Neural crest cell (in vitro differentiated cells): Measurements from ENCODE around the gene SELENBP1. TPM values are rescaled to one million over a fixed set of nuclear protein-coding genes. Genes with fewer than 3 reads are reported as not detected.
"Not testable (repeated sequence)": the region's sequence is repeated elsewhere in the genome, so short reads cannot be mapped to it uniquely, and the experiment has no call there.

Experiments
- DNase-seq: peaks from one replicate; pipeline ENCODE4 v3.0.0; 2021; ENCODE audit warnings: low read depth, mixed read lengths, low spot score
- H3K27ac Mint-ChIP-seq: one replicate; pipeline ENCODE4 v1.8.0; 2021; ENCODE audit warnings: mild to moderate bottlenecking, mixed read lengths; ENCODE audit not compliant: unreplicated experiment
- H3K27me3 Mint-ChIP-seq: 2 replicates; pipeline ENCODE4 v1.8.0; 2021; ENCODE audit warnings: low read depth, mild to moderate bottlenecking, mixed read lengths
- H3K36me3 Mint-ChIP-seq: 2 replicates; pipeline ENCODE4 v1.8.0; 2021; ENCODE audit warnings: low read depth, mild to moderate bottlenecking, mixed read lengths
- H3K4me1 Mint-ChIP-seq: 2 replicates; pipeline ENCODE4 v1.8.0; 2021; ENCODE audit warnings: mixed read lengths
- H3K4me3 Mint-ChIP-seq: one replicate; pipeline ENCODE4 v1.8.0; 2021; ENCODE audit warnings: mild to moderate bottlenecking, mixed read lengths
- H3K9me3 Mint-ChIP-seq: 2 replicates; pipeline ENCODE4 v1.8.0; 2021; ENCODE audit warnings: mixed read lengths
- CTCF ChIP-seq: fragments of 200-600 bp; sonication (generic); conservative IDR thresholded peaks from 2 replicates; pipeline ENCODE4 v1.5.0; 2021; ENCODE audit warnings: antibody characterized with exemption, mild to moderate bottlenecking
- total RNA-seq: library from RNA; stranded (reverse); gene quantifications from 2 replicates; pipeline ENCODE4 v1.2.1, GENCODE V29; 2021

The SELENBP1 gene
- total RNA-seq, 1 donor from 2014 or later = 36.2 TPM

GRCh38 chr1:151391079-151391563 lies 18.6 kb upstream of the SELENBP1 start:
- H3K27ac Mint-ChIP-seq = no peak overlapping the region
- H3K4me1 Mint-ChIP-seq = no peaks in the 10 kb centered on the region
- H3K9me3 Mint-ChIP-seq = peaks cover 6% of the 10 kb centered on the region
- peaks cover 4% of the 10 kb centered on the region for H3K27me3 Mint-ChIP-seq
- H3K36me3 Mint-ChIP-seq = no peaks in the 10 kb centered on the region
- no peak overlapping the region for H3K4me3 Mint-ChIP-seq
- no peak for DNase-seq
- TF ChIP-seq CTCF = no peak

- H3K4me3 Mint-ChIP-seq, H3K27me3 Mint-ChIP-seq, DNase-seq, H3K36me3 Mint-ChIP-seq, H3K27ac Mint-ChIP-seq, H3K4me1 Mint-ChIP-seq, H3K9me3 Mint-ChIP-seq: not testable (repeated sequence)
Measured at GRCh38 chr1:151390221-151391078, 17.9 kb upstream of the SELENBP1 start.

- Mint-ChIP-seq H3K27me3 (no peaks in the 10 kb centered on the region), H3K27ac (no peak overlapping the region), H3K4me1 (no peaks in the 10 kb centered on the region), H3K4me3 (no peak overlapping the region), H3K36me3 (no peaks in the 10 kb centered on the region), H3K9me3 (peaks cover 6% of the 10 kb centered on the region)
- DNase-seq = no peak
- no peak for TF ChIP-seq CTCF
Measured at GRCh38 chr1:151386002-151386401, 13.5 kb upstream of the SELENBP1 start.

GRCh38 chr1:151384584-151384983 lies 12.1 kb upstream of the SELENBP1 start:
- TF ChIP-seq CTCF = no peak
- Mint-ChIP-seq H3K27ac (no peak overlapping the region), H3K27me3 (no peaks in the 10 kb centered on the region), H3K4me1 (no peaks in the 10 kb centered on the region), H3K4me3 (no peak overlapping the region), H3K9me3 (peaks cover 6% of the 10 kb centered on the region), H3K36me3 (no peaks in the 10 kb centered on the region)
- no peak for DNase-seq

- Mint-ChIP-seq H3K4me1 (peaks cover 19% of the 10 kb centered on the region), H3K27me3 (no peaks in the 10 kb centered on the region), H3K4me3 (no peak overlapping the region), H3K27ac (no peak overlapping the region), H3K9me3 (no peaks in the 10 kb centered on the region), H3K36me3 (no peaks in the 10 kb centered on the region)
- TF ChIP-seq CTCF = no peak
- DNase-seq = no peak
Measured at GRCh38 chr1:151377150-151377884, 4.8 kb upstream of the SELENBP1 start.

GRCh38 chr1:151373196-151373595 lies 691 bp upstream of the SELENBP1 start:
- TF ChIP-seq CTCF = no peak
- Mint-ChIP-seq H3K9me3 (no peaks in the 10 kb centered on the region), H3K4me3 (peak overlapping the region; percentile 33), H3K36me3 (no peaks in the 10 kb centered on the region), H3K27ac (no peak overlapping the region), H3K4me1 (peaks cover 29% of the 10 kb centered on the region), H3K27me3 (no peaks in the 10 kb centered on the region)
- DNase-seq = no peak
